Naive B cell (primary cell): Measurements from ENCODE around the gene RNF34. TPM values are rescaled to one million over a fixed set of nuclear protein-coding genes. Genes with fewer than 3 reads are reported as not detected.
"Not testable (repeated sequence)": the region's sequence is repeated elsewhere in the genome, so short reads cannot be mapped to it uniquely, and the experiment has no call there.

ENCODE experiments used
- ATAC-seq, 2 donors: fragments of 150-1000 bp; cut with Tn5 transposase; 2 replicates each; pipeline ENCODE4 v1.10.0; 2021; ENCODE audit warnings: low read depth in 2 of 2, mild to moderate bottlenecking in 2 of 2, moderate library complexity in 2 of 2
- DNase-seq: peaks from one replicate; pipeline ENCODE4 v3.0.0; 2022
- H3K27ac Mint-ChIP-seq, 6 donors: one replicate each; pipeline ENCODE4 v1.8.0; 2020 to 2022; ENCODE audit warnings: mild to moderate bottlenecking in 6 of 6, mixed read lengths in 6 of 6, moderate library complexity in 5 of 6, inconsistent platforms in 2 of 6
- H3K27me3 Mint-ChIP-seq, 3 donors: one replicate each; pipeline ENCODE4 v1.8.0; 2021 to 2022; ENCODE audit warnings: mixed read lengths in 3 of 3, mild to moderate bottlenecking in 1 of 3
- H3K36me3 Mint-ChIP-seq, 2 donors: one replicate each; pipeline ENCODE4 v1.8.0; 2020 to 2022; ENCODE audit warnings: mixed read lengths in 2 of 2, inconsistent platforms in 1 of 2, mild to moderate bottlenecking in 1 of 2
- H3K4me1 Mint-ChIP-seq, 3 donors: one replicate each; pipeline ENCODE4 v1.8.0; 2020 to 2022; ENCODE audit warnings: mixed read lengths in 3 of 3, inconsistent platforms in 1 of 3, mild to moderate bottlenecking in 1 of 3, moderate library complexity in 1 of 3
- H3K4me3 Mint-ChIP-seq, 8 donors: one replicate each; pipeline ENCODE4 v1.8.0; 2020 to 2022; ENCODE audit warnings: mild to moderate bottlenecking in 8 of 8, mixed read lengths in 8 of 8, moderate library complexity in 8 of 8, inconsistent platforms in 2 of 8
- H3K9me3 Mint-ChIP-seq, 7 donors: one replicate each; pipeline ENCODE4 v1.8.0; 2020 to 2022; ENCODE audit warnings: mixed read lengths in 7 of 7, mild to moderate bottlenecking in 5 of 7, inconsistent platforms in 2 of 7, moderate library complexity in 1 of 7
- polyA plus RNA-seq, 6 donors: library from polyadenylated mRNA; unstranded; fragments of 300-500 nt; fragmentation: Illumina TruSeq; gene quantifications; one replicate each; pipeline ENCODE4 v1.2.3, GENCODE V29; 2021; ENCODE audit warnings: low read depth in 6 of 6

Gene RNF34
- polyA plus RNA-seq, 6 donors from 2014 or later, result 25.3 to 47.8 (median 36.3) TPM

DNA sequence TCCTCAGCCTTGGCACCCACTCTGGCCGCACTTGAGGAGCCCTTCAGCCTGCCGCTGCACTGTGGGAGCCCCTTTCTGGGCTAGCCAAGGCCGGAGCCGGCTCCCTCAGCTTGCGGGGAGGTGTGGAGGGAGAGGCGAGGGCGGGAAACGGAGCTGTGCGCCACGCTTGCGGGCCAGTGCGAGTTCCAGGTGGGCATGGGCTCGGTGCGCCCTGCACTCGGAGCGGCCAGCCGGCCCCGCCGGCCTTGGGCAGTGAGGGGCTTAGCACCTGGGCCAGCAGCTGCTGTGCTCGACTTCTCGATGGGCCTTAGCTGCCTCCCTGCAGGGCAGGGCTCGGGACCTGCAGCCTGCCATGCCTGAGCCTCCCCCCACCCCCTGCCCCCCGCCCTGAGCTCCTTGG is 25.6 kb upstream of the RNF34 start:
- not testable (repeated sequence) for H3K4me3 Mint-ChIP-seq, H3K27ac Mint-ChIP-seq, DNase-seq, H3K4me1 Mint-ChIP-seq, H3K36me3 Mint-ChIP-seq, H3K9me3 Mint-ChIP-seq, ATAC-seq
- peaks cover 0 to 12% (median 8%) of the 10 kb centered on the region in 3 donors for H3K27me3 Mint-ChIP-seq

DNA sequence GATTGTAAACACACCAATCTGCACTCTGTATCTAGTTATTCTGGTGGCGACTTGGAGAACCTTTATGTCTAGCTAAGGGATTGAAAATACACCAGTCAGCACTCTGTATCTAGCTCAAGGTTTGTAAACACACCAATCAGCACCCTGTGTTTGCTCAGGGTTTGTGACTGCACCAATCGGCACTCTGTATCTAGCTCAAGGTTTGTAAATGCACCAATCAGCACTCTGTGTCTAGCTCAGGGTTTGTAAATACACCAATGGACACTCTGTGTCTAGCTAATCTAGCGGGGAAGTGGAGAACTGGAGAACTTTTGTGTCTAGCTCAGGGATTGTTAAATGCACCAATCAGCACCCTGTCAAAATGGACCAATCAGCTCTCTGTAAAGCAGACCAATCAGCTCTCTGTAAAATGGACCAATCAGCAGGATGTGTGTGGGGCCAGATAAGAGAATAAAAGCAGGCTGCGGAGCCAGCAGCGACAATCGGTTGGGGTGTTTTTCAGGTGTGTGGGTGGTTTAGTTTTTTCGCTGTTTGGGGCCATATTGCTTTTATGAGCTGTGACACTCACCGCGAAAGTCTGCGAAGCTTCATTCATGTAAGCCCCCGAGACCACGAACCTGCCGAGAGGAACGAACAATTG is 24.9 kb upstream of the RNF34 start:
- not testable (repeated sequence) for H3K4me3 Mint-ChIP-seq, ATAC-seq

DNA sequence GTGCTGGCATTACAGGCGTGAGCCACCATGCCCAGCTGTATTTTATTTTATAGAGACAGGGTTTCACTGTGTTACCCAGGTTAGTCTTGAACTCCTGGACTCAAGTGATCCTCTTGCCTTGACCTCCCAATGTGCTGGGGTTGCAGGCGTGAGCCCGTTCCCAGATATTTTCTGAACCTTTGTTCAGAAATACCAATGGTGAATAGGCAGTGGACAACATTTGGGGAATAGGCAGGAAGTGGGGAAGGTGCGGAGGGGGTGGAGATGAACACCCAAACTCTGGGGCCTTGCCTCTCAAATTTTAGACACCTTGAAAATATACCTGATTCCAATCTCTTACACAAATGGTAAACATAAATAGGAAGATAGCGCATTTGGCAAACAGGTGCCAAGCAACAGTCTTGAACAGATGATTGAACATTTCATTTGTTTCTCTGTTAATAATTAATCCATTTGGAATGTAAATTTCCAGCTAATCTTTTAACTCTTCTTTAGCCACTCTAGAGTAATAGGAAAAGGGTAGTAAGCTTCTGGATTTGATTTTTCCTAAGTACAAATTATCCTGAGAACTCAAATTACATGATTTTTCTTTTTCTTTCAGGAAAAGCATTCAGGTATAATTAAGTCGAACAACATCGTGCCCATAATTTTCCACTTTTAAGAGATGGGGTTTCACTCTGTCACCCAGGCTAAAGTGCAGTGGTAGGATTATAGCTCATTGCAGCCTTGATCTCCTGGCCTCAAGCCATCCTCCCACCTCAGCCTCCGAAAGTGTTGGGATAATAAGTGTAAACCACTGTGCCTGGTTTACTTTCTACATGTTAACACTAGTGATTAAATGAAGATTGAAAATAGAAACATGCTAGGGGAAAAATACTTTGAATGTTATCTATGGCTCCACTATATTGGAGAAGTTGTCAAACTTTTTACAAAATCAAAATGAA is 22.9 kb upstream of the RNF34 start:
- Mint-ChIP-seq H3K4me1 (peaks cover 0 to 5% (median 0%) of the 10 kb centered on the region in 3 donors), H3K9me3 (peaks cover 0 to 5% (median 0%) of the 10 kb centered on the region in 7 donors), H3K36me3 (no peaks in the 10 kb centered on the region), H3K4me3 (no peak overlapping the region), H3K27ac (peak overlapping the region in 2 of 6 donors; percentile 54 to 85), H3K27me3 (peaks cover 0 to 12% (median 0%) of the 10 kb centered on the region in 3 donors)
- ATAC-seq, result no peak
- no peak for DNase-seq

More for the DNA sequence above, 24.9 kb upstream of the RNF34 start:
- not testable (repeated sequence) for H3K27ac Mint-ChIP-seq, H3K36me3 Mint-ChIP-seq, DNase-seq, H3K9me3 Mint-ChIP-seq, H3K4me1 Mint-ChIP-seq
- H3K27me3 Mint-ChIP-seq, result peaks cover 0 to 12% (median 8%) of the 10 kb centered on the region in 3 donors

DNA sequence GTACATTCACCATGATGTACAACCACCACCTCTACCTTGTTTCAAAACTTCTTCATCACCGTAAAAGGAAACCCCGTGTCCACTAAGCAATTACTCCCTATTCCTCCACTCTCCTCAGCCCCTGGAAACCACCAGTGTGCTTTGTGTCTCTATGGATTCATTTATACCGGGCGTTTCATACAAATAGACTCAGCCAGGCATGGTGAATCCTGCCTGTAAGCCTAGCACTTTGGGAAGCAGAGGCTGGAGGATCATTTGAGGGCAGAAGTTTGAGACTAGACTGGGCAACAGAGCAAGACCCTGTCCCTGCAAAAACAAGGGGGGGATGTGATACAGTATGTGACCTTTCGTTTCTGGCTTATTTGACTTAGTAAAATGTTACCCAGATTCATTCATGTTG is 21.2 kb upstream of the RNF34 start:
- DNase-seq, result no peak
- H3K27me3 Mint-ChIP-seq, result peaks cover 0 to 8% (median 0%) of the 10 kb centered on the region in 3 donors
- no peak for ATAC-seq
- H3K4me1 Mint-ChIP-seq, result no peaks in the 10 kb centered on the region
- peak overlapping the region in 1 of 6 donors; percentile 28 for H3K27ac Mint-ChIP-seq
- H3K9me3 Mint-ChIP-seq, result peaks cover 0 to 5% (median 0%) of the 10 kb centered on the region in 7 donors
- H3K4me3 Mint-ChIP-seq, result no peak overlapping the region
- H3K36me3 Mint-ChIP-seq, result no peaks in the 10 kb centered on the region

DNA sequence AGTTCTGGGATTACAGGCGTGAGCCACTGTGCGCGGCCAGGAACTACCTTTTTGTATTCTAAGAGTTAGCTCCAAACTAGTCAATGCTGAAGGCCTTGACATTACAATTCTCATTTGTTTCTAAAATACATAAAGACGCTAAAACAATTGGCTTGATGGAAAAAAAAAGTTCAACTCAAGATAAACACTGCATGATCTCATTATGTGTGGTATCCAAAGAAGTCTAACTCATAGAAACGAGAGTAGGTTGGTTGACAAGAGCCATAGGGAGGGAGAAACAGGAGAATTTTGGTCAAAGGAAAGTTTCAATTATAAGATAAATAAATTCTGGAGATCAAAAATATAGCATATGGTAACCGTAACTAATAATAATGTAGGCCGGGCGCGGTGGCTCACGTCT is 20.0 kb upstream of the RNF34 start:
- Mint-ChIP-seq H3K27me3 (peaks cover 0 to 6% (median 0%) of the 10 kb centered on the region in 3 donors), H3K27ac (no peak overlapping the region), H3K36me3 (no peaks in the 10 kb centered on the region), H3K9me3 (peaks cover 0 to 3% (median 0%) of the 10 kb centered on the region in 7 donors), H3K4me1 (no peaks in the 10 kb centered on the region), H3K4me3 (no peak overlapping the region)
- ATAC-seq (no peak), DNase-seq (no peak)

DNA sequence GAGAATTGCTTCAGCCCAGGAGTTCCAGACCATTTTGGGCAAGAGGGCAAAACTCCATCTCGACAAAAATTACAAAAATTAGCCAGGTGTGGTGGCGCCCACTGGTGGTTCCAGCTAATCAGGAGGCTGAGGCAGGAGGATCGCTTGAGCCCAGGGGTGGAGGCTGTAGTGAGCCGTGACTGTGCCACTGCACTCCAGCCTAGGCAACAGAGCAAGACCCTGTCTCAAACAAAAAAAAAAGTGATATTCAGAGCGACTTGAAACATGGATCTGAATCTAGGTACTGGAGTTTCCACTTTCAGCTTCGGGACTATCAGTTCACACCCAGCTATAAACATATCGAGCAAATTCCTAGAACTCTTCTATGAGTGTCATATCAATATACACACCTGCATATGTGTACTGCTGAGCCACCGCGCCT is 16.3 kb upstream of the RNF34 start:
- Mint-ChIP-seq H3K9me3 (no peaks in the 10 kb centered on the region), H3K4me1 (no peaks in the 10 kb centered on the region), H3K27ac (no peak overlapping the region), H3K4me3 (peak overlapping the region in 1 of 8 donors; percentile 9), H3K27me3 (no peaks in the 10 kb centered on the region), H3K36me3 (no peaks in the 10 kb centered on the region)
- DNase-seq, result no peak
- ATAC-seq, result no peak

DNA sequence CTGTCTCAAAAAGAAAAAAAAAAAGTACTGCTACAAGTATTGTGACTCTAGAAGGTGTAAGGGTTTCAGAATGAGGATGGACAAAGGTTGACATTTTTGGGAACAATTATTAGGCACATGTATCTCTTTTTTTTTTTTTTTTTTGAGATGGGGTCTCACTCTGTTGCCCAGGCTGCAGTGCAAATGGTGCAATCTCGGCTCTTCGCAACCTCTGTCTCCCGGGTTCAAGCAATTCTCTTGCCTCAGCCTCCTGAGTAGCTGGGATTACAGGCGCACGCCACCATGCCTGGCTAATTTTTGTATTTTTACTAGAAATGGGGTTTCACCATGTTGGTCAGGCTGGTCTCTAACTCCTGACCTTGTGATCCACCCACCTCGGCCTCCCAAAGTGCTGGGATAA is 15.0 kb upstream of the RNF34 start:
- H3K4me3 Mint-ChIP-seq, DNase-seq, H3K27ac Mint-ChIP-seq, H3K27me3 Mint-ChIP-seq, ATAC-seq, H3K36me3 Mint-ChIP-seq, H3K9me3 Mint-ChIP-seq, H3K4me1 Mint-ChIP-seq: not testable (repeated sequence)

DNA sequence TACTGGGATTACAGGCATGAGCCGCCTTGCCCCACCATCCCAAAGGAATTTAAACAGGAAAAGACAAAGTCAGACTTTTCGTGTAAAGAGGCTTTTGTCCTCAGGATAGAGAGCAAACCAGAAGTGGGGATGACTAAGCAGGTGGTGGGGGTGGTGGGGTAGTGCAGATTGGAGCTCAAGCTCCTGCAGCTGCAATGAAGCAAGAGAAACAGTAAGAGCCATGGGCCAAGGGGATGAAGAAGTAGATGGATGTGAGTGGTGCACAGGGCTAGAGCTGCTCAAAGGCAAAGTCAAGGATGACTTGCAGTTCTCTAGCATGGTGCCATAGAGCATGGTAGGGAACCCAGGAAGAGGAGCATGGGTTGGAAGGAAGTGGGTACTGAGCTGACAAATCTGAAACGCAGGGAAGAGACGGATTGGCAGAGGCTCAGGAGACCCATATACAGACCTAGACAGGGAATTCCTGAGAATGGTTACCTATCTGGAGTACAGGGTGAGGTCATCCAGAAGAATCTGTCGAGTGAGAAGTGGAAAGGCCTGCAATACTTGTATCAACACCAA is 11.4 kb upstream of the RNF34 start:
- Mint-ChIP-seq H3K27me3 (no peaks in the 10 kb centered on the region), H3K4me3 (peak overlapping the region in 1 of 8 donors; percentile 25), H3K36me3 (no peaks in the 10 kb centered on the region), H3K9me3 (no peaks in the 10 kb centered on the region), H3K27ac (peak overlapping the region in 1 of 6 donors; percentile 69), H3K4me1 (peaks cover 5 to 8% (median 6%) of the 10 kb centered on the region in 3 donors)
- ATAC-seq (no peak), DNase-seq (no peak)

DNA sequence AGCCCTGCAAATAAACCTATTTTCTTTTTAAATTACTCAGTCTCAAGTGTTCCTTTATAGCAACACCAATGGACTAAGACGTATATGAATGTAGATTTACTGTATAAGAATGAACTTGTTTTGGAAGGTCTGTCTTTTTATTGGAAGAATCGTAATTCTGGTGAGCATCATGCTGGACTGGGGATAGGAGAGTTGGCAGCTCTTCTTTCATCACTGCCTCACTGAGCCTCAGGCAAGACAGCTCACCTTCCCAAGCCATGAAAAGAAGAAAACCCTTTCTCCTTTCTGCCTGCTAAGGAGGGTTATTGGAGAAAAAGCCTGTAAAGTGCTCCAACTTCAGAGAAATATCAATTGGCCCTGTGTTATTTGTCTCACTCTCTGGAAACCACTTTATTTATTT is 9.1 kb upstream of the RNF34 start:
- DNase-seq, result no peak
- no peaks in the 10 kb centered on the region for H3K27me3 Mint-ChIP-seq
- no peaks in the 10 kb centered on the region for H3K36me3 Mint-ChIP-seq
- H3K27ac Mint-ChIP-seq, result no peak overlapping the region
- H3K4me3 Mint-ChIP-seq, result peak overlapping the region in 1 of 8 donors; percentile 22
- no peak for ATAC-seq
- H3K9me3 Mint-ChIP-seq, result no peaks in the 10 kb centered on the region
- H3K4me1 Mint-ChIP-seq, result peaks cover 5 to 8% (median 6%) of the 10 kb centered on the region in 3 donors

DNA sequence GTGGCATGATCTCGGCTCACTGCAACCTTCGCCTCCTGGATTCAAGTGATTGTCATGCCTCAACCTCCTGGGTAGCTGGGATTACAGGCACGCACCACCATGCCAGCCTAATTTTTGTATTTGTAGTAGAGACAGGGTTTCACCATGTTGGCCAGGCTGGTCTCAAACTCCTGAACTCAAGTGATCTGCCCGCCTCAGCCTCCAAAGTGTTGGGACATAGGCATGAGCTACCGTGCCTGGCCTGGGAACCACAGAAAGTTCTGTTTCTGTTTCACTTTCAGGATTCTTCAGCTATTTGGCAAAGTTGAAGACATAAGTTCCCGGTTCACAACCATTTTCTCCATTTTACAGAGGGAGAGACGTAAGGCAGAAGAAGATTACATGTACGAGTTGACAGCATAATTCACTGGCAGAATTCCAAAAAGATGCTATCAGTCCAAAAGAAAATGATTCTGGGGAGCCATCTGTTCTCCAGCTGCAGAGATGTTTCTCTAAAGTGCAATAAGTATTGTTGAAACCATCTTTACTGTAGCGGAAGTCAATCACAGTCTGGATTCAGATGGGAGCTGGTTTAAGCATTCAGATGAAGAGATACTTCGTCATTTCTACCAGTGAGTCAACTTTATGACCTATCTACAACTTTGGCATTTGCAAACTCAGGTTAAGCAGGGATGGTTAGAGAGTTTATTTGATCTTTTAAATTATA is 8.1 kb upstream of the RNF34 start:
- Mint-ChIP-seq H3K27ac (peak overlapping the region in 4 of 6 donors; percentile 17 to 57 (median 28)), H3K9me3 (no peaks in the 10 kb centered on the region), H3K27me3 (no peaks in the 10 kb centered on the region), H3K4me3 (peak overlapping the region in 6 of 8 donors; percentile 17 to 79 (median 46)), H3K36me3 (no peaks in the 10 kb centered on the region), H3K4me1 (peaks cover 5 to 8% (median 6%) of the 10 kb centered on the region in 3 donors)
- ATAC-seq (peak; percentile 46 to 49), DNase-seq (no peak)

DNA sequence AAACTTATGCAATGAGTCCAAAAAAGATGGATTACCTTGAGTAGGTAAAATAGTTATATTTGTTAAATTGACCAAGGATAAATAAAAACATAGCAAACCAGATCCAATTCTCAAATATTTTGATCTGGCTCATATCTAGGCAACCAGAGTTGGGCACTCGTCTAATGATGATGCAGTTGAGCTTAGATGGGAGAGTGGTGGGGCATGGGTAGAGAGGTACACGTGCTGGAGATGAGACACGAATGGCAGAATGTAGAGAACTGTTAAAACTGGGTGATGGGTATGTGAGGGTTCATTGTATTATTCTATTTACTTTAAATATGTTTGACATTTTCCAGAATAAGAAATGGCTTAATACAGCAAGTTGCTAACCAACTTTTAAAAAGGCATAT is 7.6 kb upstream of the RNF34 start:
- H3K9me3 Mint-ChIP-seq, result no peaks in the 10 kb centered on the region
- no peaks in the 10 kb centered on the region for H3K27me3 Mint-ChIP-seq
- peaks cover 5 to 8% (median 6%) of the 10 kb centered on the region in 3 donors for H3K4me1 Mint-ChIP-seq
- no peak overlapping the region for H3K27ac Mint-ChIP-seq
- H3K36me3 Mint-ChIP-seq, result no peaks in the 10 kb centered on the region
- ATAC-seq (no peak), DNase-seq (no peak)
- H3K4me3 Mint-ChIP-seq, result no peak overlapping the region

DNA sequence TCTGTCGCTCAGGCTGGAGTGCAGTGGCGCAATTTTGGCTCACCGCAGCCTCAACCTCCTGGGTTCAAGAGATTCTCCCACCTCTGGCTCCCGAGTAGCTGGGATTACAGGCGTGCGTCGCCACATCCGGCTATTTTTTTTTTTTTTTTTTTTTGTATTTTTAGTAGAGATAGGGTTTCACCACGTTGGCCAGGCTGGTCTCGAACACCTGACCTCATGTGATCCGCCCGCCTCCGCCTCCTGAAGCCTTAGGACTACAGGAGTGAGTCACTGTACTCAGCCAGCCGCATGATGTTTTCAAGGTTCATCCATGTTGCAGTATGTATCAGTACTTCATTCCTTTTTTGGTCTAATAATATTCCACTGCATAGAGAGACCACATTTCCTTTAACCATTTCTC is 2.4 kb upstream of the RNF34 start:
- DNase-seq (no peak), ATAC-seq (no peak)
- Mint-ChIP-seq H3K4me1 (peaks cover 11 to 35% (median 16%) of the 10 kb centered on the region in 3 donors), H3K27ac (peak overlapping the region in 1 of 6 donors; percentile 51), H3K36me3 (no peaks in the 10 kb centered on the region), H3K27me3 (no peaks in the 10 kb centered on the region), H3K4me3 (peak overlapping the region in 1 of 8 donors; percentile 93), H3K9me3 (no peaks in the 10 kb centered on the region)

DNA sequence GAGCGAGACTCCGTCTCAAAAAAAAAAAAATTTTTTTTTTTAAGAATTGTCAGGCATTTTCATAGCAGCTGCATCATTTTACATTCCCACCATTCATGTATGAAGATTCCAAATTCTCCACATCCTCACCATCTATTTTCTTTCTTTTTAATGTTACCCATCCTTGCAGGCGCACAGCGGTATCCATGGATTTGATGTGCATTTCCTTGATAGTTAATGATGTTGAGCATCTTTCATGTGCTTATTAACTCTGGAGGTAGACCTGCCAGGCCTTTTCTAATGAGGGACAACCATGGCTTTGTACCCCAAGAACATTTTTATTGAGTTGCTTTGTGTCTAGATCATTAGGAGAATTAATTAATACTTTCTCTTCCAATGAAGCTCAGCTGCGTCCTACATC is 1.6 kb upstream of the RNF34 start:
- H3K27ac Mint-ChIP-seq, result no peak overlapping the region
- H3K36me3 Mint-ChIP-seq, result no peaks in the 10 kb centered on the region
- peak overlapping the region in 4 of 8 donors; percentile 81 to 99 (median 96) for H3K4me3 Mint-ChIP-seq
- ATAC-seq (no peak), DNase-seq (no peak)
- H3K9me3 Mint-ChIP-seq, result no peaks in the 10 kb centered on the region
- H3K27me3 Mint-ChIP-seq, result no peaks in the 10 kb centered on the region
- H3K4me1 Mint-ChIP-seq, result peaks cover 17 to 40% (median 18%) of the 10 kb centered on the region in 3 donors
